Stimulated activated CD4-positive, alpha-beta T cell treated with anti-CD3 and anti-CD28 coated beads, TNF-alpha, amount 100 ng/mL, for 4 hours (primary cell): Measurements from ENCODE around the gene SLC24A2.
"Not testable (repeated sequence)": the region's sequence is repeated elsewhere in the genome, so short reads cannot be mapped to it uniquely, and the experiment has no call there.

Experiments
- DNase-seq, 3 experiments: peaks; one replicate each; pipeline ENCODE4 v3.0.0-alpha.2; 2020; ENCODE audit warnings: low read depth in 3 of 3

The SLC24A2 gene

GRCh38 chr9:19788614-19789271 is at the start of gene SLC24A2:
SLC24A2 (minus strand) TSS chr9:19789037.
- DNase-seq, result no peak

GRCh38 chr9:19833331-19833730 is 44.5 kb upstream of the SLC24A2 start:
- DNase-seq, result not testable (repeated sequence)

GRCh38 chr9:19830796-19831195 is 42.0 kb upstream of the SLC24A2 start:
- no peak for DNase-seq

GRCh38 chr9:19828576-19829109 is 39.8 kb upstream of the SLC24A2 start:
- DNase-seq, result no peak

- no peak for DNase-seq
Measured at GRCh38 chr9:19816769-19817168, 27.9 kb upstream of the SLC24A2 start.

GRCh38 chr9:19812194-19812593 is 23.4 kb upstream of the SLC24A2 start:
- DNase-seq, result no peak

GRCh38 chr9:19809422-19810269 is 20.8 kb upstream of the SLC24A2 start:
- DNase-seq, result no peak

- no peak for DNase-seq
Measured at GRCh38 chr9:19807182-19807892, 18.5 kb upstream of the SLC24A2 start.

GRCh38 chr9:19804431-19804830 is 15.6 kb upstream of the SLC24A2 start:
- DNase-seq, result no peak

GRCh38 chr9:19800884-19801283 is 12.0 kb upstream of the SLC24A2 start:
- DNase-seq, result no peak

GRCh38 chr9:19799784-19800183 is 10.9 kb upstream of the SLC24A2 start:
- no peak for DNase-seq

- no peak for DNase-seq
Measured at GRCh38 chr9:19788152-19788551, 685 bp downstream of the SLC24A2 start.

GRCh38 chr9:19787672-19788071 is 1.2 kb downstream of the SLC24A2 start:
- DNase-seq, result no peak

- no peak for DNase-seq
Measured at GRCh38 chr9:19785230-19785629, 3.6 kb downstream of the SLC24A2 start.

- DNase-seq, result no peak
Measured at GRCh38 chr9:19784136-19784535, 4.7 kb downstream of the SLC24A2 start.

GRCh38 chr9:19783500-19783899 is 5.3 kb downstream of the SLC24A2 start:
- DNase-seq, result no peak

- DNase-seq, result no peak
Measured at GRCh38 chr9:19782005-19782404, 6.8 kb downstream of the SLC24A2 start.

GRCh38 chr9:19781240-19781639 is 7.6 kb downstream of the SLC24A2 start:
- DNase-seq, result no peak

- DNase-seq, result no peak
Measured at GRCh38 chr9:19771446-19771845, 17.4 kb downstream of the SLC24A2 start.

- DNase-seq, result no peak
Measured at GRCh38 chr9:19770973-19771372, 17.9 kb downstream of the SLC24A2 start.

- no peak for DNase-seq
Measured at GRCh38 chr9:19769213-19769612, 19.6 kb downstream of the SLC24A2 start.

- no peak for DNase-seq
Measured at GRCh38 chr9:19768798-19769197, 20.0 kb downstream of the SLC24A2 start.
